DMS153 (cell line): ENCODE results near the gene MYRIP.
A peak's percentile ranks its signal among the peaks of the same experiment; 100 is the strongest.
"Not testable (repeated sequence)": the region's sequence is repeated elsewhere in the genome, so short reads cannot be mapped to it uniquely, and the experiment has no call there.

Source experiments
- DNase-seq: peaks from one replicate; lab custom pipeline; 2025; lab: John Stamatoyannopoulos, UW

Gene MYRIP

GRCh38 chr3:40083066-40083465, 273.7 kb downstream of the MYRIP start:
- no peak for DNase-seq

- not testable (repeated sequence) for DNase-seq
These were observed 275.0 kb downstream of the MYRIP start for GRCh38 chr3:40084424-40084823.

- DNase-seq: peak; percentile 49
These were observed 277.8 kb downstream of the MYRIP start for GRCh38 chr3:40086890-40087883.

- DNase-seq: no peak
These were observed 279.2 kb downstream of the MYRIP start for GRCh38 chr3:40088527-40089170.

- no peak for DNase-seq
These were observed 287.3 kb downstream of the MYRIP start for GRCh38 chr3:40096661-40097111.

- no peak for DNase-seq
These were observed 288.0 kb downstream of the MYRIP start for GRCh38 chr3:40097131-40098117.

GRCh38 chr3:40098261-40098759, 288.9 kb downstream of the MYRIP start:
- DNase-seq: no peak

GRCh38 chr3:40099871-40100270, 290.5 kb downstream of the MYRIP start:
- no peak for DNase-seq

GRCh38 chr3:40102182-40102581, 292.8 kb downstream of the MYRIP start:
- no peak for DNase-seq

GRCh38 chr3:40103829-40104228, 294.4 kb downstream of the MYRIP start:
- no peak for DNase-seq

- DNase-seq: no peak
These were observed 295.0 kb downstream of the MYRIP start for GRCh38 chr3:40104441-40104840.

GRCh38 chr3:40108643-40109042, 299.2 kb downstream of the MYRIP start:
- DNase-seq: no peak

- no peak for DNase-seq
These were observed 300.5 kb downstream of the MYRIP start for GRCh38 chr3:40109641-40110490.

GRCh38 chr3:40116478-40117177, 307.2 kb downstream of the MYRIP start:
- no peak for DNase-seq

- no peak for DNase-seq
These were observed 308.7 kb downstream of the MYRIP start for GRCh38 chr3:40118091-40118490.

GRCh38 chr3:40120067-40120692, 310.8 kb downstream of the MYRIP start:
- no peak for DNase-seq

- DNase-seq: no peak
These were observed 311.4 kb downstream of the MYRIP start for GRCh38 chr3:40120806-40121205.

GRCh38 chr3:40124918-40125317, 315.5 kb downstream of the MYRIP start:
- DNase-seq: no peak

GRCh38 chr3:40128166-40128565, 318.8 kb downstream of the MYRIP start:
- no peak for DNase-seq

- DNase-seq: no peak
These were observed 320.1 kb downstream of the MYRIP start for GRCh38 chr3:40129510-40129909.
